K562 (cell line): ENCODE data around the gene DRG1. TPM values are rescaled to one million over a fixed set of nuclear protein-coding genes. Genes with fewer than 3 reads are reported as not detected.
"Not testable (repeated sequence)": the region's sequence is repeated elsewhere in the genome, so short reads cannot be mapped to it uniquely, and the experiment has no call there.

Source experiments
- ATAC-seq: fragments of 200-7000 bp; cut with Tn5 transposase; 3 replicates; pipeline ENCODE4 v1.9.1; 2020; ENCODE audit warnings: moderate library complexity
- BruUV-seq: library from RNA; stranded (reverse); fragments of 400-500 nt; replicated peaks from 2 replicates; lab custom pipeline; 2021; lab: Mats Ljungman, UMichigan
- CTCF ChIA-PET: fragments of 300-600 bp; formaldehyde crosslinking; extraction: SDS; loops from one replicate; lab custom pipeline; 2021; ENCODE audit warnings: low intra/inter-chr PET ratio; lab: Yijun Ruan, JAX
- POLR2A ChIA-PET: fragments of 300-600, 350-650 bp; sonication (Branson Sonifier 250); formaldehyde crosslinking; extraction: SDS; loops from one replicate; lab custom pipeline; 2021; ENCODE audit warnings: antibody characterized with exemption, inconsistent platforms; lab: Yijun Ruan, JAX
- DNase-seq, 4 experiments: peaks; one replicate each; pipeline versions ENCODE4 v3.0.0 to v3.0.0-alpha.2; 2011 to 2018; ENCODE audit warnings: low spot score in 3 of 4, mixed read lengths in 3 of 4; ENCODE audit errors: extremely low read depth in 1 of 4
- FAIRE-seq: peaks from 2 replicates; lab custom pipeline; 2011; peaks lifted over from hg19 to GRCh38; lab: Jason Lieb, UNC
- H2AFZ ChIP-seq: 2 replicates; pipeline ENCODE4 v1.6.0; 2011; ENCODE audit warnings: low read depth, low read length, control low read depth, inconsistent platforms
- H3K27ac ChIP-seq: fragments of 200-600 bp; 3 replicates; pipeline ENCODE4 v1.8.0; 2011; ENCODE audit warnings: low read depth, mild to moderate bottlenecking, control low read depth, inconsistent platforms, low read length, moderate library complexity, mixed read lengths; ENCODE audit errors: extremely low read depth
- H3K27me3 ChIP-seq, 2 experiments: fragments of 300-600 bp in 1 of 2; 2 replicates in 1 of 2; 3 replicates in 1 of 2; pipeline versions ENCODE4 v1.6.0 to v1.8.0; 2011; ENCODE audit warnings: inconsistent platforms in 2 of 2, low read length in 2 of 2, mild to moderate bottlenecking in 1 of 2, mixed read lengths in 1 of 2, moderate library complexity in 1 of 2; ENCODE audit not compliant: control insufficient read depth in 2 of 2, insufficient read depth in 2 of 2
- H3K36me3 ChIP-seq: fragments of 300-600 bp; 3 replicates; pipeline ENCODE4 v1.8.0; 2011; ENCODE audit warnings: mild to moderate bottlenecking, low read length, inconsistent platforms; ENCODE audit not compliant: control insufficient read depth, insufficient read depth
- H3K4me1 ChIP-seq, 2 experiments: fragments of 200-600 bp in 1 of 2; replicated peaks in 1 of 2; 2 replicates in 1 of 2; 3 replicates in 1 of 2; pipeline versions ENCODE4 v1.5.1 to v1.8.0; 2011; ENCODE audit warnings: inconsistent platforms in 2 of 2, low read length in 2 of 2, mild to moderate bottlenecking in 1 of 2, mixed read lengths in 1 of 2, moderate library complexity in 1 of 2; ENCODE audit not compliant: control insufficient read depth in 2 of 2, insufficient read depth in 2 of 2
- H3K4me2 ChIP-seq: 2 replicates; pipeline ENCODE4 v1.6.1; 2011; ENCODE audit warnings: low read length, control low read depth, inconsistent platforms, mixed read lengths; ENCODE audit not compliant: insufficient read depth
- H3K4me3 ChIP-seq: fragments of 200-600 bp; sonication (generic), shearing (Covaris generic); 2 replicates; pipeline ENCODE4 v1.5.1; 2016; ENCODE audit warnings: control low read depth, inconsistent platforms
- H3K79me2 ChIP-seq: fragments of 200-600 bp; 3 replicates; pipeline ENCODE4 v1.8.0; 2011; ENCODE audit warnings: low read length, inconsistent platforms; ENCODE audit not compliant: control insufficient read depth, insufficient read depth
- H3K9ac ChIP-seq, 2 experiments: 2 replicates each; pipeline versions ENCODE4 v1.6.0 to v1.6.1; 2011; ENCODE audit warnings: low read depth in 2 of 2, low read length in 2 of 2, control low read depth in 1 of 2, inconsistent platforms in 1 of 2, mild to moderate bottlenecking in 1 of 2, mixed read lengths in 1 of 2; ENCODE audit not compliant: insufficient read depth in 1 of 2
- H3K9me1 ChIP-seq: one replicate; pipeline ENCODE4 v1.6.0; 2011; ENCODE audit warnings: inconsistent platforms, mild to moderate bottlenecking, low read length, moderate library complexity; ENCODE audit not compliant: control insufficient read depth, insufficient read depth
- H3K9me3 ChIP-seq: replicated peaks from 2 replicates; pipeline ENCODE4 v1.5.1; 2011; ENCODE audit warnings: low read depth, low read length, inconsistent platforms; ENCODE audit not compliant: control insufficient read depth, insufficient read depth
- H4K20me1 ChIP-seq: replicated peaks from 2 replicates; pipeline ENCODE4 v1.6.1; 2011; ENCODE audit warnings: low read length, inconsistent platforms, mixed read lengths; ENCODE audit not compliant: control insufficient read depth, insufficient read depth
- CREM ChIP-seq: IDR thresholded peaks from 2 replicates; pipeline ENCODE4 v1.6.1; 2014; ENCODE audit warnings: antibody characterized with exemption, low read depth
- CSDE1 ChIP-seq, 2 experiments: fragments of 450-650 bp; IDR thresholded peaks; 2 replicates each; pipeline ENCODE4 v1.6.1; 2016; ENCODE audit warnings: mild to moderate bottlenecking in 1 of 2
- FOXP1 ChIP-seq: sonication (generic); formaldehyde crosslinking; IDR thresholded peaks from 2 replicates; pipeline ENCODE4 v1.8.0; 2022; ENCODE audit warnings: mild to moderate bottlenecking, missing genetic modification reagents
- GTF2B ChIP-seq: IDR thresholded peaks from 2 replicates; pipeline ENCODE4 v1.6.1; 2011; ENCODE audit not compliant: insufficient read length; ENCODE audit errors: extremely low read depth
- IRF9 ChIP-seq: fragments of 450-650 bp; IDR thresholded peaks from 2 replicates; pipeline ENCODE4 v1.6.1; 2016; ENCODE audit warnings: missing biosample characterization, missing genetic modification characterization
- SIRT6 ChIP-seq: IDR thresholded peaks from one replicate; pipeline ENCODE4 v1.6.1; 2012; ENCODE audit warnings: low read depth, mild to moderate bottlenecking, control low read depth, inconsistent platforms, low read length, moderate library complexity
- TBL1XR1 ChIP-seq, 2 experiments: IDR thresholded peaks; 2 replicates each; pipeline ENCODE4 v1.6.1; 2012; ENCODE audit warnings: improper control_type of control experiment in 2 of 2, low read length in 2 of 2, mild to moderate bottlenecking in 1 of 2
- TCF3 ChIP-seq: sonication (generic); formaldehyde crosslinking; IDR thresholded peaks from 2 replicates; pipeline ENCODE4 v1.4.0; 2020; ENCODE audit warnings: mild to moderate bottlenecking, missing genetic modification reagents
- ZBTB33 ChIP-seq: sonication (generic); formaldehyde crosslinking; IDR thresholded peaks from 2 replicates; pipeline ENCODE4 v1.8.1; 2023; ENCODE audit warnings: mild to moderate bottlenecking, missing genetic modification reagents
- WGBS: fragments of 100-300 bp; shearing (Covaris generic); methylation state at CpG from one replicate; pipeline ENCODE4 v1.1.6; 2016; ENCODE audit warnings: low coverage, mixed read lengths; ENCODE audit not compliant: insufficient coverage; ENCODE audit errors: missing lambda C conversion rate; 5-methylcytosine and 5-hydroxymethylcytosine counted together
- in situ Hi-C: fragments of 300-500 bp; cut with MboI; formaldehyde crosslinking; loops from 4 replicates; pipeline ENCODE4 v1.15.0; 2018; ENCODE audit warnings: inconsistent platforms, mixed read lengths
- intact Hi-C: fragments of 100-400 bp; cut with micrococcal nuclease; formaldehyde crosslinking; loops from 2 replicates; pipeline ENCODE4 v1.14.2; 2022
- polyA plus RNA-seq, 8 experiments: library from polyadenylated mRNA; depleted of rRNA in 4 of 8; stranded (reverse) in 5 of 8; unstranded in 3 of 8; fragments of >200 nt; fragmentation: Nextera tagmentation in 2 of 8; fragmentation: Illumina TruSeq in 1 of 8; extraction: Ambion mirVana in 2 of 8; extraction: Trizol in 1 of 8; gene quantifications; 2 replicates each; pipeline versions ENCODE4 v1.2.1 to v1.2.3, GENCODE V29; 2011 to 2014; ENCODE audit warnings: inconsistent platforms in 1 of 8, missing spikeins in 1 of 8
- total RNA-seq, 7 experiments: library from RNA; depleted of rRNA in 6 of 7; stranded (reverse); fragments of >200 nt in 6 of 7; fragmentation: Illumina TruSeq in 2 of 7; extraction: Trizol in 2 of 7; gene quantifications; 2 replicates each; pipeline versions ENCODE4 v1.2.1 to v1.2.3, GENCODE V29; 2011 to 2021; ENCODE audit warnings: low replicate concordance in 1 of 7

The DRG1 gene
- total and polyA plus RNA-seq, 9 of the 15 experiments (the other 6 are each of a cell fraction or from before 2014, with no cell fraction given), result 76.4 to 211 (median 93.3) TPM

GRCh38 chr22:31378123-31378522, 21.3 kb upstream of the DRG1 start:
- no peaks in the 10 kb centered on the region for H3K79me2 ChIP-seq
- H3K4me3 ChIP-seq, result no peak overlapping the region
- no peak overlapping the region for H3K4me2 ChIP-seq
- BruUV-seq, result no TSS peak
- H3K9ac ChIP-seq, result no peak overlapping the region
- in situ Hi-C loops, result no loop called here
- DNase-seq (no peak), ATAC-seq (no peak), FAIRE-seq (no peak)
- no peak for TF ChIP-seq FOXP1 (CRISPR knock-in tag)
- no peak for TF ChIP-seq GTF2B
- TF ChIP-seq CSDE1 (IDR thresholded peaks at IDR 0.05), result no peak
- TF ChIP-seq TBL1XR1 (IDR thresholded peaks at IDR 0.05; ENCODE audit: low read length in 2 of 2), result no peak
- no peak for TF ChIP-seq IRF9 (tag)
- TF ChIP-seq CREM, result no peak
- no peak for TF ChIP-seq TCF3 (CRISPR knock-in tag)
- no peak for TF ChIP-seq ZBTB33 (CRISPR knock-in tag)
- TF ChIP-seq SIRT6, result no peak
- H4K20me1 ChIP-seq, result no peaks in the 10 kb centered on the region
- CTCF ChIA-PET, result no interaction called here
- POLR2A ChIA-PET, result no interaction called here
- no peak overlapping the region for H2AFZ ChIP-seq
- H3K36me3 ChIP-seq, result no peaks in the 10 kb centered on the region
- H3K27ac ChIP-seq, result no peak overlapping the region
- intact Hi-C loops, result no loop called here
- no peaks in the 10 kb centered on the region for H3K9me3 ChIP-seq
- 66% methylated on average over 2 of the region's 3 CpGs for WGBS
- no peaks in the 10 kb centered on the region for H3K4me1 ChIP-seq
- no peaks in the 10 kb centered on the region for H3K27me3 ChIP-seq
- H3K9me1 ChIP-seq, result no peaks in the 10 kb centered on the region

DNA sequence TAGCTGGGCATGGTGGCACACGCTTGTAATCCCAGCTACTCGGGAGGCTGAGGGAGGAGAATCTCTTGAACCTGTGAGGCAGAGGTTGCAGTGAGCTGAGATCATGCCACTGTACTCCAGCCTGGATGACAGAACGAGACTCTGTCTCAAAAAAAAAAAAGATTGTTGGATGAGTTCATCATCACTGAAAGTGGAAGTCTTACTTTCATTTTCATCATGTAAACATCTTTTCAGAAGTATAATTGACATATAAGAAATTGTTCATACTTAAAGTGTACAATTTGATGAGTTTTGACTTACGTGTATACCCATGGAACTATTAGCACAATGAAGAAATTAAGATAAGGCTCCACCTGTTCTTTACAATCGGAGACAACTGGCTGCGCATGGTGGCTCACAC, 20.8 kb upstream of the DRG1 start:
- H3K9me3 ChIP-seq, H4K20me1 ChIP-seq, H3K4me2 ChIP-seq, H3K36me3 ChIP-seq, BruUV-seq, H3K4me3 ChIP-seq, H3K9me1 ChIP-seq, ATAC-seq, H3K9ac ChIP-seq, H3K79me2 ChIP-seq, POLR2A ChIA-PET, H3K27me3 ChIP-seq, H2AFZ ChIP-seq, in situ Hi-C loops, intact Hi-C loops, CTCF ChIA-PET, FAIRE-seq, DNase-seq, H3K27ac ChIP-seq, H3K4me1 ChIP-seq: not testable (repeated sequence)
- WGBS, result 65% methylated on average over 3 of the region's 6 CpGs
